Measurements from ENCODE around the gene SUCLG2. TPM values are rescaled to one million over a fixed set of nuclear protein-coding genes. Genes with fewer than 3 reads are reported as not detected.

Gene SUCLG2
- total RNA-seq, 1 experiment from 2014 or later = 59.4 TPM

DNA sequence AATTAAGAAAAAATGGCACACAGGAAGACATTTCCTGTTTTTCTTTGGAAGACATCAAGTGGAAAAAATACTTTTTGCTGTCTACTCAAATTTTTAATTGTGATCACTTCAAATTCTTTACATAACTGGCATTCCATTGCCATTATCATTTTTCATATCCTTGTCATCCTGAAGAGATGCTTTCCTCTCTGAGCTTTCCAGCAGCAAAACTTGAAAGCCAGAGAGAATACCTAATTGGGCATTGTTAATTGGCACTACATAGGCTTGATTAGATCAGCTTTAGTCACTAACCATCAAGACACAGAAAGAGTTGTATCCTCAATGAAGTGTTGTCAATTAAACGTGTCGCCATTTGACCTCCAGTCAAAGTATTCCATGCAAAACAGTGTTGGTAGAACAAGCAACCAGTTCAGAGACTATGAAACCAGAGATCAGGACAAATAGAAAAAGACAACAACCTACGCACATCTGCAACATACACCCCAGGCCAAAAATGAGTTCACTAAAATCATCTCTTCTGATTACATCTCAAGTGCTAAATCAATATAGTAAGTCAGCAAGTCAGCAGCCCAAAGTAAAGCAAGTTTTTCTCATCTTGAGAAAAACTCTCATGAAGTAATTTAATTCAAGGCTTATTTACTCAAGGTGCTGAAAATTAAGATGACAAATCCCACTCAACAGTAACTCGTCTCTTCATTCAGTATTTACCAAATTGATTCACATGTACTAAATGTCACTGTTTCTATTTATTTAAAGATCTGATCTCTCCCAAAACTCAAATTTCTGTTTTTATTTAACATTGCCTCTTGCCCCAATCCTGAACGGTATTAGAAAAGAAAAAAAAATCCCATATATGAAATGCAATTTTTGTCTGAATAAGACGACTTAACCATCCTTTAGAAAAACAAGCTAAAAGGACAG lies 123.0 kb downstream of the SUCLG2 start:
- H3F3A ChIP-seq (ENCODE audit: insufficient read depth, low read depth) = no peaks in the 10 kb centered on the region
- no peak overlapping the region for H3K4me3 ChIP-seq
- H3K4me1 ChIP-seq (replicated peaks; ENCODE audit: insufficient read depth) = no peaks in the 10 kb centered on the region
- no peak for TF ChIP-seq EZH2 (IDR thresholded peaks at IDR 0.05; ENCODE audit: low read depth)
- TF ChIP-seq, protein P1, sequence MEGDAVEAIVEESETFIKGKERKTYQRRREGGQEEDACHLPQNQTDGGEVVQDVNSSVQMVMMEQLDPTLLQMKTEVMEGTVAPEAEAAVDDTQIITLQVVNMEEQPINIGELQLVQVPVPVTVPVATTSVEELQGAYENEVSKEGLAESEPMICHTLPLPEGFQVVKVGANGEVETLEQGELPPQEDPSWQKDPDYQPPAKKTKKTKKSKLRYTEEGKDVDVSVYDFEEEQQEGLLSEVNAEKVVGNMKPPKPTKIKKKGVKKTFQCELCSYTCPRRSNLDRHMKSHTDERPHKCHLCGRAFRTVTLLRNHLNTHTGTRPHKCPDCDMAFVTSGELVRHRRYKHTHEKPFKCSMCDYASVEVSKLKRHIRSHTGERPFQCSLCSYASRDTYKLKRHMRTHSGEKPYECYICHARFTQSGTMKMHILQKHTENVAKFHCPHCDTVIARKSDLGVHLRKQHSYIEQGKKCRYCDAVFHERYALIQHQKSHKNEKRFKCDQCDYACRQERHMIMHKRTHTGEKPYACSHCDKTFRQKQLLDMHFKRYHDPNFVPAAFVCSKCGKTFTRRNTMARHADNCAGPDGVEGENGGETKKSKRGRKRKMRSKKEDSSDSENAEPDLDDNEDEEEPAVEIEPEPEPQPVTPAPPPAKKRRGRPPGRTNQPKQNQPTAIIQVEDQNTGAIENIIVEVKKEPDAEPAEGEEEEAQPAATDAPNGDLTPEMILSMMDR (conservative IDR thresholded peaks at IDR 0.05) = no peak
- H3K27me3 ChIP-seq (ENCODE audit: insufficient read depth, low read depth) = no peaks in the 10 kb centered on the region
- CTCF ChIA-PET = no interaction called here
- H3K27ac ChIP-seq = no peak overlapping the region
- no peaks in the 10 kb centered on the region for H3K9me3 ChIP-seq (ENCODE audit: insufficient read depth, low read depth)
- POLR2A ChIA-PET (ENCODE audit: unreplicated experiment) = no interaction called here
- no peaks in the 10 kb centered on the region for H3K79me2 ChIP-seq (ENCODE audit: low read depth)
- H3K9me2 ChIP-seq (ENCODE audit: insufficient read depth) = no peaks in the 10 kb centered on the region
- H4K20me1 ChIP-seq (ENCODE audit: insufficient read depth) = no peaks in the 10 kb centered on the region
- no peak for DNase-seq
- no peak overlapping the region for H3K4me2 ChIP-seq
- intact Hi-C loops (cut with micrococcal nuclease; ENCODE audit: unreplicated experiment) = no loop called here
- no peaks in the 10 kb centered on the region for H3K36me3 ChIP-seq (ENCODE audit: low read depth)
- H2AFZ ChIP-seq = no peak overlapping the region
- BruUV-seq (replicated peaks) = no TSS peak

GRCh38 chr3:67529915-67530314 lies 124.5 kb downstream of the SUCLG2 start:
- intact Hi-C loops (cut with micrococcal nuclease; ENCODE audit: unreplicated experiment) = no loop called here
- Histone ChIP-seq H3K27ac (no peak overlapping the region), H4K20me1 (ENCODE audit: insufficient read depth) (no peaks in the 10 kb centered on the region), H3K4me2 (no peak overlapping the region), H3K36me3 (ENCODE audit: low read depth) (no peaks in the 10 kb centered on the region), H3K4me3 (no peak overlapping the region), H3K27me3 (ENCODE audit: insufficient read depth, low read depth) (no peaks in the 10 kb centered on the region), H3K9me3 (ENCODE audit: insufficient read depth, low read depth) (no peaks in the 10 kb centered on the region), H3K79me2 (ENCODE audit: low read depth) (no peaks in the 10 kb centered on the region), H3K9me2 (ENCODE audit: insufficient read depth) (no peaks in the 10 kb centered on the region), H3K4me1 (replicated peaks; ENCODE audit: insufficient read depth) (no peaks in the 10 kb centered on the region), H2AFZ (no peak overlapping the region), H3F3A (ENCODE audit: insufficient read depth, low read depth) (no peaks in the 10 kb centered on the region)
- DNase-seq = no peak
- POLR2A ChIA-PET (ENCODE audit: unreplicated experiment) = no interaction called here
- CTCF ChIA-PET = no interaction called here
- TF ChIP-seq, protein P1 (conservative IDR thresholded peaks at IDR 0.05) = no peak
- TF ChIP-seq EZH2 (IDR thresholded peaks at IDR 0.05; ENCODE audit: low read depth) = no peak
- BruUV-seq (replicated peaks) = no TSS peak

DNA sequence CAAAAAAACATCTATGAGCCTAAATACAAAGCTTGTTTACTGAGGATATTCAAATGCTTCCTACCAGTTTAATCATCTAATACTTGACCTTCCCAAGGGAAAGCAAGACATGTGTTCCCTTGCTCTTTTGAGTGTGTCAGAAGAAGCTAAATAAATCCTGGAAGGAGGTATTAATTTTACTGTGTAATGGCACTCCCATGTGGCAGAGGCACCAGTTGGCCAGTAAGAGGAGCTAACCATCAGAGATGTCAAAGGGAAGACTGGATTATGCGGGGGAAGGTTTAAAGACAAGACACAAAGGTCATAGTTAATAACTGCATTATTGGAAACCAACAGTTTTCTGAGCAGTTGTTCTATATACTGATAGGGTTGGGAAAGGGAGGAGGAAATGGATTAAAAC lies 125.1 kb downstream of the SUCLG2 start:
- H3K36me3 ChIP-seq (ENCODE audit: low read depth) = no peaks in the 10 kb centered on the region
- H3K9me2 ChIP-seq (ENCODE audit: insufficient read depth) = no peaks in the 10 kb centered on the region
- H4K20me1 ChIP-seq (ENCODE audit: insufficient read depth) = no peaks in the 10 kb centered on the region
- H3K4me3 ChIP-seq = no peak overlapping the region
- H3K4me1 ChIP-seq (replicated peaks; ENCODE audit: insufficient read depth) = no peaks in the 10 kb centered on the region
- H3K4me2 ChIP-seq = no peak overlapping the region
- no peaks in the 10 kb centered on the region for H3F3A ChIP-seq (ENCODE audit: insufficient read depth, low read depth)
- ChIA-PET CTCF (no interaction called here), POLR2A (ENCODE audit: unreplicated experiment) (interaction anchor here (0.7 kb wide), 1 partner anchor 113 kb away, joined by 4 read pairs; no protein-coding TSS in a partner anchor)
- intact Hi-C loops (cut with micrococcal nuclease; ENCODE audit: unreplicated experiment) = no loop called here
- no peak overlapping the region for H2AFZ ChIP-seq
- no peaks in the 10 kb centered on the region for H3K9me3 ChIP-seq (ENCODE audit: insufficient read depth, low read depth)
- H3K79me2 ChIP-seq (ENCODE audit: low read depth) = no peaks in the 10 kb centered on the region
- no peak for DNase-seq
- no peak overlapping the region for H3K27ac ChIP-seq
- no peaks in the 10 kb centered on the region for H3K27me3 ChIP-seq (ENCODE audit: insufficient read depth, low read depth)
- TF ChIP-seq, protein P1 (conservative IDR thresholded peaks at IDR 0.05) = no peak
- TF ChIP-seq EZH2 (IDR thresholded peaks at IDR 0.05; ENCODE audit: low read depth) = no peak
- BruUV-seq (replicated peaks) = no TSS peak
